ENCODE data around the gene RPLP1.
A peak's percentile ranks its signal among the peaks of the same experiment; 100 is the strongest.

DNA sequence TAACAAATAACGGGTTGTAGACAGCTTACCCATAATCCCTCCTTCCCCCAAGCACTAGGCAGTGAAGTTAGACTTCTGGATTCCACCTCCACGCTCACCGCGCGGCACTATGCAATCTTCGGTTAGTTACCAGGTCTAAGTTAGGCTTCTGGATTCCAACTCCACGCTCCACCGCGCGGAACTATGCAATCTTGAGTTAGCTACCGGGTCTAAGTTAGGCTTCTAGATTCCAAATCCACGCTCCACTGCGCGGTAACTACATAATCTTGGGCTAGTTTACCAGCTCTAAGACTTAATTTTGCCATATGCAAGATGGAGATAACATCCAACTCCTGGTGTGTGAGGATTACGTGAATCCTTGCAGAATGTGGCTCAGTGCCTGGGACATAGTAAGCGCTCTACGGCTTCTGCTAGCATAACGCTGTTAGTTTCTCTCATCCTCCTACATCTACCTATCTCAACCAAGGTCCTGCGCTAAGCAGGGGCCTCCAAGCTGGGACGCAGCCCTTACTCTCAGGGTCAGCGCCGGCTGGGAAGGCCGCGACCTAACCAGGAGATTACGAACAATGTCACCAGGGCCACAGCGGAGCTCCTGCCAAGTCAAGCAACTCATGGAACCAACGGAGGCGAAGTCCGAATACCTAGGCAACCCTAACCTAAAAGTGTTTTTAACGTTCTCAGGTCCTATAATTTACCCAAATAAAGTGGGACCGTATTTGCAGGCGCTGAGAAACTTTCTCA lies 497 bp upstream of the RPLP1 start:
- TF ChIP-seq, protein P1, sequence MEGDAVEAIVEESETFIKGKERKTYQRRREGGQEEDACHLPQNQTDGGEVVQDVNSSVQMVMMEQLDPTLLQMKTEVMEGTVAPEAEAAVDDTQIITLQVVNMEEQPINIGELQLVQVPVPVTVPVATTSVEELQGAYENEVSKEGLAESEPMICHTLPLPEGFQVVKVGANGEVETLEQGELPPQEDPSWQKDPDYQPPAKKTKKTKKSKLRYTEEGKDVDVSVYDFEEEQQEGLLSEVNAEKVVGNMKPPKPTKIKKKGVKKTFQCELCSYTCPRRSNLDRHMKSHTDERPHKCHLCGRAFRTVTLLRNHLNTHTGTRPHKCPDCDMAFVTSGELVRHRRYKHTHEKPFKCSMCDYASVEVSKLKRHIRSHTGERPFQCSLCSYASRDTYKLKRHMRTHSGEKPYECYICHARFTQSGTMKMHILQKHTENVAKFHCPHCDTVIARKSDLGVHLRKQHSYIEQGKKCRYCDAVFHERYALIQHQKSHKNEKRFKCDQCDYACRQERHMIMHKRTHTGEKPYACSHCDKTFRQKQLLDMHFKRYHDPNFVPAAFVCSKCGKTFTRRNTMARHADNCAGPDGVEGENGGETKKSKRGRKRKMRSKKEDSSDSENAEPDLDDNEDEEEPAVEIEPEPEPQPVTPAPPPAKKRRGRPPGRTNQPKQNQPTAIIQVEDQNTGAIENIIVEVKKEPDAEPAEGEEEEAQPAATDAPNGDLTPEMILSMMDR (IDR thresholded peaks at IDR 0.05; ENCODE audit: low read depth, low read length) = no peak
- no peak for TF ChIP-seq POLR2A (IDR thresholded peaks at IDR 0.05; ENCODE audit: extremely low read depth, insufficient read length)
- TF ChIP-seq, protein P2, sequence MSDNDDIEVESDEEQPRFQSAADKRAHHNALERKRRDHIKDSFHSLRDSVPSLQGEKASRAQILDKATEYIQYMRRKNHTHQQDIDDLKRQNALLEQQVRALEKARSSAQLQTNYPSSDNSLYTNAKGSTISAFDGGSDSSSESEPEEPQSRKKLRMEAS (IDR thresholded peaks at IDR 0.05; ENCODE audit: low read depth, low read length) = peak; percentile 44

All from NB4 (cell line).